GM18499 (cell line): ENCODE results near the gene C1orf52.
A peak's percentile ranks its signal among the peaks of the same experiment; 100 is the strongest.

Experiments
- ATAC-seq: cut with Tn5 transposase; IDR thresholded peaks from one replicate; pipeline ENCODE4 v1.9.1; 2021; ENCODE audit warnings: moderate number of reproducible peaks; ENCODE audit not compliant: insufficient read depth, unreplicated experiment

C1orf52 gene

DNA sequence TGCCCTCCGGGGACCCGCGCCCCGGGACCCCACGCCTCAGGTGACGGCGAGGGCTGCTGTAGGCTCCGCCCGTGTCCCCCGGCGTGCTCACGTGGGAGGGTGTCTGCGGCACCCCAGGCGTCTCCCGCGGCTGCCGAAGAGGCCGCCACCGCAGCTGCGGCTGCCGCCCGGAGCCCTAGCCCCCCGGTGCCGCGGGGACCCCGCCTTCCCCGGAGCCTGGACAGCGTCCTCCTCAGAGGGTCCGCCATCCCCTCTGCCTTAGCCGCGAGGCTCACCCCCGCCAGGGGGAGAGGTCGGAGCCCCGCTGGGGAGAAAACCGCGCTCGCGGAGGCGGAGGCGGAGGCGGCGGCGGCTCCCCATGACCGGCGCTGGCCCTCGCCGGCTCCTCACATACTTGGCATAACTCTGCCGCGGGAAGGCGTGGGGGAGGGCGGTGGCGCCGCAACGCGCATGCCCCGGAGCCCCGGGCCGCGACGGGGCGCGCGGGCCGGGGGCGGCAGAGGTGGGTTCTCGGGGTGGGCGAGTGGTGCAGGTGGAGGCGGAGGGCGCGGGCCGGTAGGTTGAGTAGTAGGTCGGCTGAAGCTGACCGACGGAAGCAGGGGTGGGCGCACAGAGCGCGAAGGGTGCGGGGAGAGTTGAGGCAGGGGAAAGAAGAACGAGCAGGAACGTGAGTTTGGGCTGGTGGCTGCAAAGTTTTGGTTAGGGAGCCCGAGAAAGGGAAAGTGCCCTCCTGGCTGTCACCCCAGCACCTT, 57.9 kb downstream of the C1orf52 start:
- ATAC-seq: peak; percentile 23

DNA sequence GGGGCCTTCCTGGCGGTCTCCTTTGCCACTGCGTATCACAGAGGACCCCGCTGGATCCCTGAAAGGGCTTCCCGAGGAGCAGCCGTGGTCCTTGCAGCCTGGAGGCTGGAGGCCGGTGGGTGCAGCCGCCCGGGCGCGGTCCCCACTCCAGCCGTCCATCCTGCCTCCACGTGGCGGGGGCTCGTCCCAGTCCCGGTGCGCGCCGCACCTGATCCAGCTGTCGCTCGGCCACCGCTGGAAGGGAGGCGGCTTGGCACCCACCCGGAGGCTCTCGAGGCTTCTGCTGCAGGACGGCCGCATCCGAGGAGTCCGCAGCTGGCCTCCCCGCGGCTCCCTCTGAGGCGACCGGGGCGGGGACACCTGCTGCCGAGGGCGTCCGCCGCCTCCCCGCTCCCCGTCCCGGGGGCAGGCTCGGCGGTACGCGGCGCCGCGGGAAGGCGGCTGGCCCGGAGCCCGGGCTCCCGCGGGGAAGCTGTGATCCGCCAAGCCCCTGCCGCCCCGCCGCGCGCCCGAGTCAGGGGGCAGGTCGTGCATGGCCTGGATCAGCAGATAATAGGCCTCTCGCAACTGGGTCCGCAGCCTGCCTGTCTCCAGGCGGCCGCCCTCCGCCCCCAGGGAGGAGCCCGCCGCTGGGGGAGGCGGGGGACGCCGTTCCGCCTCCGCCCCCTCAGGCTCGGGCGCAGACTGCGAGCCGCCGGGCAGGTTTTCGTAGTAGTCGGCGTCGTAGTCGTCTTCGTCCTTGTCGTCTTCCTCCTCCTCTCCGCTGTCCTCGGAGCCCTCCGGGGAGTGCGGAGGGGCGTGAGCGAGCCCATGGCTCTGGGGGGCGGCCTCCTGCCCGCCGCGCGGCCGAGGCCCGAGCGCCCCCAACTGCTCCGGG, 58.8 kb downstream of the C1orf52 start, which contains the start of gene SYDE2:
Gene SYDE2 (minus strand): TSS at position 554 of the 877 bp plus-strand sequence. CDS start 20 bp downstream, at position 534.
- peak; percentile 57 for ATAC-seq
